CD4-positive, alpha-beta T cell treated with Interleukin-6 at 100 ng/mL for 8 hours (primary cell): ENCODE data around the gene CA10.

Experiments
- DNase-seq: peaks from one replicate; pipeline ENCODE4 v3.0.0-alpha.2; 2020; ENCODE audit warnings: mixed read lengths, low spot score

CA10 gene

DNA sequence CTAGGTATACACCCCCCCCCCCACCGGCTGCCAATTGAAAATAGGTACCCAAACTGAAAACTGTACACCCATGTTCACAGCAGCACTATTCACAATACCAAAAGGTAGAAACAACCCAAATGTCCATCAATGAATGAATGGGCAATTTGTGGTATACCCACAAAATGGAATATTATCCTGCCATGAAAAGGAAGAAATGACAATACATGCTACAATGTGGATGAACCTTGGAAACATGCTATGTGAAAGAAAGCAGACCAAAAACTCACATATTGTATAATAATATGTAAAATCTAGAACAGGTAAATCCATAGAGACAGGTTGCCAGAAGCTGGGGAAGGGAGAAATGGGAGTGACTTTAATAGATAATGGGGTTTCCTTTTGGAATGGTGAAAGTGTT is 480.6 kb downstream of the CA10 start:
- DNase-seq: no peak

DNA sequence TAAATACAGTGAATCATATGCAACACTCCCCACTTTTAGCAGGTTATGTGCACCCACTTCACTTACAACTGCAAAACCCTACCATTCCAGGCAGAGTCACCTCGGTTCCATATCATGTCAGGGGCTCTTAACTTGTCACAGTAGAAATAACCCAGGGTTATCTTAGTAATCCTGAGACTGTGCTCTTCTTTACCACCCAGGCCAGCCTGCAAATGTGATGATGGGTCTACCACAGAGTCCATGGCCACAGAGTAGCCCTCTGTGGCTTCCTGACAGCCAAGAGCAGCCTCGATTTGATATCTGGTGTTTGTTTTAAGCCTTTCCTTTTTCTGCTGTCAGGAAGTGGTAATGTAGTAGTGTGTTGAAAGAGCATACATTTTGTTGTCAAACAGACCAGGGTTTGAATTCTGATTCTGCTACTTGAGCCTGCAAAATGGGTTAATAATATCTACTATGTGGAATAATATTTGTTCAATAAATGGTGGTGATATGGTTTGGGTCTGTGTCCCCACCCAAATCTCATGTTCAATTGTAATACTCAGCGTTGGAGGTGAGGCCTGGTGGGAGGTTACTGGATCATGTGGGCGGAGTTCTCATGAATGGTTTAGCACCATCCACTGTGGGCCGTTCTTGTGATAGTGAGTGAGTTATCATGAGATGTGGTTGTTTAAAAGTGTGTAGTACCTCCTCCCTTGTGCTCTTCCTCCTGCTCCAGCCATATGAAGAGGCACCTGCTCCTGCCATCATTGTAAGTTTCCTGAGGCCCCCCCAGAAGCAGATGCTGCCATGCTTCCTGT is 481.6 kb downstream of the CA10 start:
- no peak for DNase-seq

DNA sequence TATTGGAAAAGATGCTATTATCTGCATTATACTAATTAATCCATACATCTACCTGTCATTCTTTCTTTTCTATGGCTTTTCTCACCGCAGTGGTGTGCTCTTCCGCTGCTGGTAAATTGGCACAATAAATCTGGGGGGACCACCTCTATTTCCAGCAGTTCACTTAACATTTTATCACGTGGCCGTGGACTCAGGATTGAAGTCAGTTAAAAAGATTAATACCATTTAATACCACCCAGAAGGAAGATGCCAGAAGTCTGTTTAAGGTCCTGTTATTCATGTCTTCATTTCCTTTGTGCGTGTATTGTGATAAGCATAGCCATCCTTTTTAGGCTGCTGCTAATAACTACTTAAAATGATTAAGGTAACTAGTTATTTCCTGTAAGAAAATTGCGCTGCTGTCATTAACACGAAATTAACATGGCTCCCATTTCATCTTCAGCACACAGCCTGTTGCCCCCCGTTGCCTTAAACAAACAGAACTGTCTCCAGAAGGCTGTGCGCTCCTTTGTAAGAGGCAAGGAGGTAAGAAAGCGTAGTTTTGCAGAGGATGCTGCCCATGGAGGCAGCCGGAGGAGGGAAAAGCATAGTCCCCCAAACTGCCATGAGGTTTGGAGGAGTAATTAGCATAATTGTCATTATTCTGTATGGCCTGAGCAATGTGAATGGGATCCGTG is 483.8 kb downstream of the CA10 start:
- DNase-seq: no peak

DNA sequence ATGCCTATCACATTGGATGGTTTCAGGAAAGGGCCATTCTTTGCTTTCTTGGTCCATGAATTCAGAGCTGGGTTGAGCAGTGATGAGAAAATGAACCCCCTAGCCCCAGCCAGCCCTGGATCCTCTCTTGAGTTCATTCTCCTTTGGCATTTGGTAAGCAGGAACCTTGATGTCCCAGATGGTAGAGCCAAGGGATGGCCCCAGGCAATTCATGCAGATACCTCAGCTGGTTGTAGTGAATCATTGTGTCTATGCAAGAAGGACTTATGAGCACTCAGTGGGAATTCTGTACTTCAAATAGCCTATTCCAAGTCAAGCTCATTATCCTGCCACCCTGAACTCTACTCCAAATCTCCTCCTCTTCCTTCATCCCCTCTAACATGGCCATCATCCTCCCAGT is 485.4 kb downstream of the CA10 start:
- DNase-seq: no peak

DNA sequence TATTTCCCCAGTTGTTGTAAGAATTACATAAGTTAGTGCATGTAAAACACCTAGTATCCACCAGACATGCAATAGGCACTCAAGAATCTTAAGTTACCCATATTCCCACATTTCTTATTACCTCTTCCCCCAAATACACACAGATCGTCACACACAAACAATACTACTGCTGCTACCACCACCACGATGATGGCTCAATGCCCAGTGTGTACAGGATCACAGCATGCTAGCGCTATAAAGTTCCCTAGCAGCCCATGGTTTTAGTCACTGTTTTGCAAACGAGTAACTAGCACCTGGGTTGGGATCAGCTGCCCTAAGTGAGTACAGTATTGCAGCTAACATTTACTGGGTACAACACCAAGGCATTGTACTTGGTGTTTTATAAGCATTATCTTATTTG is 486.4 kb downstream of the CA10 start:
- no peak for DNase-seq

DNA sequence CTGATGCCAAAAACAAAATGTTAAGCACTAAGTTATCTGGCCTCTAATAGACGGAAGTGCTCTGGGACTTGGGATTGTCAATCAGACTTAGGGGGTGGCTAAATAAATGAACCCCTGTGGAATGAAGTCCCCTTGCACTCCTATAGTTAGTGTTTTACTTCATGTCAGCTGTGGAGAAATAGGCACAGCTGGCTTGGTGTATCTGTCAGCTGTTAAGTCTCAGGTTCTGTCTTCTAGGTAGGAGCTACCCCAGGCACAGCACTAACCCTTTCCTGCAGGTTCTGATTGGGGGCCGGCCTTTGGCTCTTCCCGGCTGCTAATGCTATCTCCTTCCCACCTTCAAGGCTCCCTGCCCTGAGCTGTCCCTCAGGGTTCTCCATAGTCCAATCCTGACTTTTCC is 487.6 kb downstream of the CA10 start:
- no peak for DNase-seq

DNA sequence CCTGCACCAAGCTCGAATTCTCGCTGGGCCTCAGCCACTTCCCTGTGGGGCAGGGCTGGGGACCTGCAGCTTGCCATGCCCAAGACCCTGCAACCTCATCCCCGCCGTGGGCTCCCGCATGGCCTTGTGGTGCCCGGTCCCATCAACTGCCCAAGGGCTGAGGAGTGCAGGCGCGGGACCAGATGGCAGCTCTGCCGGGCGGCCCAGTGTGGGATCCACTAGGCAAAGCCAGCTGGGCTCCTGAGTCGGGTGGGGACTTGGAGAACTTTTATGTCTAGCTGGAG is 489.6 kb downstream of the CA10 start:
- DNase-seq: no peak

DNA sequence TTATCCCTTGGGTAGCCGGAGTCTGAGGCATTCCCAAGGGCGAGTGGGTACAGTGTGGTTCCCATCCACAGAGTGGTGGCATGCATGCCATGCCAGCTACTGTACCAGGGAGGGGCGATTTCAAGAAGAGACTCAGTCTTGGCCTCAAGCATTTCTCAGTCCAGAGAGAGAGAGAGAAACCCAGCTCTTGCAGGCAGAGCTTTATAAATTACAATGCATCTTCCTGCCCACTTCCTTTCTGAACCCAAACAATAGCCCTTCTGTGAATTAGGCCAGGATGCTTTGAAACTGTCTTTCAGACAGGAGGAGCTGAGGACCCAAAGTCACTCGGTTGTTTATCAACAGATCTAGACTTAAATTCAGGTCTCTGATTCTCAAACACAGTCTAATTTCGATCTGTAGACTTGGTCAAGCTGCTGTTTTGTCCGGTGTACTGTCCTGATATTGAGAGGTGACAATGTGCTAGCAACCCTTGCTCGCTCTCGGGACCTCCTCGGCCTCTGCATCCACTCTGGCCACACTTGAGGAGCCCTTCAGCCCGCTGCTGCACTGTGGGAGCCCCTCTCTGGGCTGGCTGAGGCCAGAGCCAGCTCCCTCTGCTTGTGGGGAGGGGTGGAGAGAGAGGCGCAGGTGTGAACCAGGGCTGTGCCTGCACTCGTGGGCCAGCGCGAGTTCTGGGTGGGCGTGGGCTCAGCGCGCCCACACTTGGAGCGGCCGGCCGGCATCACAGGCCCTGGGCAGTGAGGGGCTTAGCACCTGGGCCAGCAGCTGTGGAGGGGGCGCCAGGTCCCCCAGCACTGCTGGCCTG is 490.2 kb downstream of the CA10 start:
- DNase-seq: no peak

DNA sequence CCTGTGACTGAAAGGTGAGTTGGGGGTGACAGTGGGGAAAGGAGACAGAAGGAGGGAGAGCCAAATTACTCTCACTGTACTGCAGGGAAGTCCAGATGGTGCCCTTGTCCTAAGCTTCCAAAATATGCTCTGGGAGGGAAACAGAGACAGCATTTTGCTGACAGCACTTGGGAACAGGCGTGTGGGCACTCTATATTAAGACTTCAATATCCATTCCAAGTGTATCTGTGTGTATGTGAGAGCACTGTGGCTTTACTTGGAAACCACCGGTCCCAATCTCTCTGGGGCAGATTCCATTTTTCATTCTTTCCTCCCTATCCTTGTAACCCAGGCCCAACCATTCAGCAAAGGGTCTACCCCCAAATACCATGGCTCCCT is 490.8 kb downstream of the CA10 start:
- no peak for DNase-seq

DNA sequence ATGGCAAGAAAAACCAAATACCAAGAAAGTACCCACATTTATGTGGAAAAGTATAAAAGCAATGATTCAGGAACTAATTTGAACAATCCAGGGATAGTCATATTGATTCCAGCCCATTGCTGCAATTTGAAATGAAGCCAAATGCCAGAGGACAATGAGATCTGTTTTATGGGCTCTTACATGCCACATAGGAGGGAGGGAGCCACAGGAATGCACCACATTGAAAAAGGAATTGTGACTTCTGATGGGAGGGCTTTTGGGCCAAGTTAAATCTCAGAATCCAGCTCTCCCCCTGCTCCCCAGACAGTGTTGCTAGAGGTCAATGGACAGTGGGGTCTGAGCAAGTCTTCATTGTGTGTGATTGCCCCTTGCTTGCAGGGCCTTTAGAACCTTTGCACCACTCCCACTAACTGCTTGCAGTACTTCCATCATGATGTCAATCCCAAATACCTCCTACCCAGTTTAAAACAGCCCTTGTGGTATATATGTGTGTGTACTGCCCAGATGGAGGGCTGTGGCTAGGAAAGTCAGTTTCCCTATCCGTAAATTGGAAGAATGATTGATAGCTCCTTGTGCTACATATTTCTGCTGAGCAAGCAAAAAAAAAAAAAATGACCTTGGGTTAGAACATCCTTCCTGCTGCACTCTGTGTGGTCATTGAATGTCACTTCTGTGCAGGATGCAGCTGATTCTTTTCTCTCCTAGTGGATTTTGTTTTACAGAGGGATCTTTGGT is 491.4 kb downstream of the CA10 start:
- DNase-seq: no peak

DNA sequence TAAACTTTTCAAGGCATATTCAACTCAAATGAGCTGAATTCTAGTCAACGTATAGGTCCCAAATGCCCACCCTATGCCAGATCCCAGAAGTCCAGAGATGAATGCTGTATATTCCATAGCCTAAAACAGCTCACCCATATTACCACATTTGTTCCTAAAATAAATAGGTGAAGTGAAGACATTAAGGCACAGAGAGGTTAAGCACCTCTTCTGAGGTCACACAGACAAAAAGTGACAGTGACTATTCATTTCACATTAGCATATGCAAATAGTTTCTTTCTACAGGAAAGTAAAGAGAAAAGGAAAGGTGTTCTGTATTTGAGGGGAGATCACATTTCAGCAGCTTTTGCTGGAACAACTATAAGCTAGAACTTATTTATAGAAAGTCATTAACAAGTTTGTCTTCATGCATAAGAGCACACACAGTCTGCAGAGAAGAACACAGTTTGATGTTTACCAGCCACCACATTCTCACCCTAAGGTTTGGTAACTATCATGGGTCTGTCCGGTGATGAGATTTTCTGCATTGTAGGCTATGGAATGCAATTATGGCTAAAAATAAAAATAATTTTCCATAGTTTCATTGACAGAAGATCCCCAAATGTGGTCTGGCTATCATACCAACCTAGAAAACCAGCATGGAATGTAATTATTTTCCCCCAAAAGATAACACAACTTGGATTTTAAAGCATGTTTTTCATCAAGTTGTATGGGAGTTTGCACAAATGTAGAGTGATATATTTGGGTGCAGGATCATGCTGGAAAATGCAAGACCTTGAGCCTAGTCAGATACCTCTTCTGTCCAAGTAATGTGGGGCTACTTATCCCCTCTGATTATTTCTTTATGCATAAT is 496.1 kb downstream of the CA10 start:
- no peak for DNase-seq

DNA sequence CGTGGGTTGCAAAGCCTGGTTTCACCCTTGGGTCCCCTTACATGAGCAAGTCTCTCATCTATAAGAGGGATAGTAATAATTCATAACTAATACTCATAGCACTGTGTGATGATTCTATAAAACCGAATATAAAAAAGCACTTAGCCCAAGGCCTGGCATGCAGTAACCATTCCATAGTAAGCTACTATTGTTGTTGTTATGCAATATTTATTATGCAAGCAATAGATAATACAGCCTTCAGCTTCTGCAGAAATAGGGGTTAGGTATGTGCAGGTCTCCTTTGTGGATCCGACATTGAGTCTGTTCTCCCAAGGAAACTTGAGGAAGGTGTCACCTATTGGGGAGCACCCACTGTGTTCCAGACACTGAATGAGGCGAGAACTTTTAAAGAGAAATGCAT is 497.1 kb downstream of the CA10 start:
- no peak for DNase-seq

DNA sequence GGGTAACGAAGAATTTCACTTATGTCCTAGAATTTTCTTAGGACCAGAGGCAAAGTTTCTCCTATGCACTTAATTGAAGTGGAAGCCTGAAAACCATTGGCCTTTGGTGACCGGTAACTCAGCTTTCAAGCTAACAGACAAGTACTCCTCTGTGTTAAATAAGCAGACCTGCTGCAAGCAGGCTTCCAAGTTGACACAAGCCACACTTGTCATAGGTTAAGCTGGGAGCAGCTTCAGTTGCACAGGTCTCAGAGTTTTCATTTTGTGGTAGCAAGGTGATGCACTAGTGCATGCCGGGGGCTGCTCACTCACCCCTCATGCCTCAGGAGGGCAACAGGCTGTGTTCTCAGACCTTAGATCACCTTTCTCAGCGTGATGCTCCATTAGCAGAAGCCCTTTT is 498.2 kb downstream of the CA10 start:
- no peak for DNase-seq

DNA sequence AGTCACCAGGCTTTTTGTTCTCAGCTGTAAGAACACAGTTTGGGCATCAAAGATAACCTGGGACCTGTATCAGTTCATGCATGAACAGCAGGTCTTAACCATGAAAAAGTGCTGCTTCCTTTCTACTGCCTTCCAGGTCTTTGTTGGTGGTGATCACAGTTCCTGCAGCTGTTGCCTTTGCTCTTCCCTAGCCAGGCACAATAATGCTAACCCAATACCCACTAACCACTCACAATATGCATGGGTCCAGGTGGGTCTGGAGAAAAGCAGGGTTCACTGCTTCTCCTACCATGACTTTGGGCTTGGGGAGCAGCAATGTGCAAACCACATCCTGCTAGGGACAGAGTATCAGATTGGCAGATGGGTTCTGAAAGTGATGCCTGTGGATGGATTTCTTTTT is 501.3 kb downstream of the CA10 start:
- DNase-seq: no peak

DNA sequence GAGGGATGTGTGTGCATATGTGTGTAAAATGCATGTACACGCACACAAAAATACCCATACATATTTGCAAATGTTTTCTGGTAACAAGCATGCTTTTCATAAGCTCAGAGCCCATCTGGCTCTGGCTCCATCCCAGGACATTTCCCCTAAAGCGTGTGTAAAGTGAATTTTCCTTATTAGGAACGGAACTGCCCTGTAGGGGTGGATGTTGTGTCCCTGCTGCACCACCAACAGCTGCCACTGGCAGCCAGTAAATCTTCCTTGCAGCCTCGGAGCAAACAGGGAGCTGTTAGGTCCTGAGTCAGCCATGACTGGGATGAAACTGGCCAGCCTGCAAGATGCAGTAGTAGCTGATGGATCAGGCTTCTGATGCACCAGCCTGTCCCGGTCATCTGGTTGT is 504.6 kb downstream of the CA10 start:
- no peak for DNase-seq

DNA sequence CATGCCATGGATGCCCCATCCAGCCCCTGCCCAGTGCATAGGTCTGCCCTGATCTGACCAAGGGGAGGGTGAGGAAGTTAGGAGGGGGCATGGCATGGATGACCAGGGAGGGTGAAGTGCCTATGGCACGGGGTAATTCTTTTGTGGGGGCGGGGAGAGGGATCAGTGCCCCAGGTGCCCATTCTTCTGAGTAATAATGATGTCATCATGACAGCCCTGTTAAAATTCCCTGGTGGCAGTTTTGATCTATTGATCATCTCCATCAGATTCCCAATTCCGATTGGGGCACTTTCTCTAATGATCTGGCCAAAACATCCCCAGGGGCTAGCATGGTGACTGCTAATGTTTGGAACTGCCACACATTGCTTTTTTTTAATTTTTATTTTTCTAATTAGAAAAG is 506.0 kb downstream of the CA10 start:
- no peak for DNase-seq

DNA sequence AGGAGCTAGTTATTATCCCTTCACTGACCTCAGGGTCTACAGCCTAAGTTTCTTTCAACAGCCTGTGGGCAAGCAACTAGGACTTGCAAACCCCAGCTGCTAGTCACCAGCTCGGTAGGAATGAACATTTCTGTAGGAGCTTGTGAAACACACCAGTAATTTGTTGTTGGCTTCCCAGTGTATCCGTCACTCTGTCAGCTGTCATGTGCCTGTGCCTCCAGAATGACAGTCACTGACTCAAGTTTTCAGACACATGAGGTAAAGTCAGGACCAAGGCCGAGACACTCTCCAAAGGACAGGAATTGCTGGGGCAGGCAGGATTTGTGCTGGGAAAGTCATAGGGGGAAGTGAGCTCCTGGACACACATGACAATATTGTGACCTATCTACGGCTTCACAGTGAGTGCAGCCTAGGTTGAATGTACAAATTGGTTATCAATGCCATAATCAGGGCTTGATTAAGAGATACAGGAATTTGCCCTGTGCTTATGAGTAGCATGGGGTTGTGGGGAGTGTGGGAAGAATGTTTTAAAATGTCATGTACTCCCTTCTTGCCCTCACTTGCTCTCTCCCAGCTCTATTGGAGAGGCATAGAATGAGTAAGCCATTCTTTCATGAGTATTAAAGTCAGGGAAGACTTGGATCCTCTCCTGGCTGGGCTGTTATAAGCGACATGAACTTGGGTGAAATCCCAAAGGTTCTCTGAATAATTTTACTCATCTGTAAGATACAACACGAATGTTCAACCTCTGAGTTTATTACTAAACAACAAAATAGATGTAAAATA is 506.8 kb downstream of the CA10 start:
- DNase-seq: no peak

DNA sequence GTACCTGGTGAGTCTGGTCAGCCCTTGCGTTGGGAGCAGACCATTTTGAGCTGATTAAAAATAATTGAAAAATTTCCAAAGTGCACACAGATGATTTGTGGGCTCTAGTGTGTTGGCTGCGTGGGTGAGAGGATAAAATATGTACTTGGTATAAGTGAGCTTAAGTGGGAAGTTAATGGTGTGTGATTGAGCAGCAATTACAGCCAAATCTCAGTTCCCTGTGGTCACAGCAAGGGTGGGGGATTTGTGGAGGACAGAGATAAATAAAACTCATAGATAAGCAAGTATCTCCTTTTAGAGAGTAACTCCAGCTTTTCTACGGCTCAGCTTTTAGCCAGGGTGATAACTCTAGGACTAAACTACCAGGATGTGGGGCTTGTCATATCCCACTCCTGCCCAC is 507.7 kb downstream of the CA10 start:
- no peak for DNase-seq

DNA sequence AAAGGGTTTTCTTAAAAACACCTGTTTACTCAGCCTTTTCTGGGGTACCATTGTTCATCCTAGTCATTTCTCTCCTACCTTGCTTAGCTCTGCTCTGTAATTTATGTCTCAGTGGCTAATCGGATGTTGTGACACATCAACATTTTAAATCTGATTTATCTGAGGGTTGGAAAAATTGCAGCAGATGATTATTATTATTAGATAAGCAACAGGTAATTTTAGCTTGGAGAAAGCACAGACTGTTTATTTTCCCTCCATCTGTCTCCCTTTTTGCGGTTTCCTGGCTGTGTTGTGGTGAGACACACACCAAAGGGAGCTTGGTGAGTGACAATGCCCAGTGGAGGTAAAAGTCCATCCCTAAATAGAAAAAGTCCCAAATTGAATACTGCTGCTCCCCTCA is 508.3 kb downstream of the CA10 start:
- DNase-seq: no peak

DNA sequence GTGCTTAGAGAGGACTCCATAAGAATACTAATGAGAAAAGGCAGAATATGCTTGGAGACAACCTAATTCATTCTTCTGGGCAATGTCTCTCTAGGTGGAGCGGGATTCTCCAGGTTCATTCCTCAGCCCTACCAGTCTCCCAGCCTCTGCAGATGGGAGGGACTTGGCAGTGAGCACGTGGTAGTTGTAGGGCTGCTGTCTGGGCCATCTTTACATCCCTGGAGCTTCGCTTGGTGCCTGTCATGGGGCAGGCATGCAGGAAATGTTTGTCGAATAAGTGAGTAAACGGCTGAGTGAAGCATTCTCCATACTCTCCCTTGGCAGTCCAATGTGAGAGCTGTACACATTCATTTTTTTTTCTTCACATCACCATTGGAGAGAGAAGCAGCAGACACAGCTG is 510.7 kb downstream of the CA10 start:
- DNase-seq: no peak

DNA sequence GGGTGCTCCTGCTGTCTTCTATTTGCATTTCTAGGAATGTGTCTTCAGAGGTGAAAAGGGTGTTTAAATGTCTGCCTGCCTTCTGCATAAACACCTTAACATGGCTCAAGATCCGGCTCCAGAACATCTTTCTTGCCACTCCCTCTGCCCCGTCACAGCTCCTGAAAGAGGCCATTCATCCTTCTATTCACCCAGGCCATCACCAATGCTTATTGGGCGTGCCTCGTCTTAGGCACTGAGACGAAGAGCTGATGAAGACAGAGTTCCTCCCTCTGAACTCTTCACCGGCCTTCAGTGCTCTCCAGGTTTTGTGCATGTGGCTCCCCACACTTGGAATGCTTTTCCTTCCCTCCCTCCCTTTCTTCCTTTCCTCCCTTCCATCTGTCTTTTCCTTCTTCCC is 511.4 kb downstream of the CA10 start:
- DNase-seq: no peak
